GM12878 (cell line): ENCODE data around the gene HMGN4. TPM values are rescaled to one million over a fixed set of nuclear protein-coding genes. Genes with fewer than 3 reads are reported as not detected.

Source experiments
- EP300 ChIP-seq, 2 experiments: fragments of 150-350 bp in 1 of 2; IDR thresholded peaks; 2 replicates each; pipeline ENCODE4 v1.6.1; 2011 to 2012; ENCODE audit warnings: low read depth in 2 of 2, low read length in 2 of 2, borderline replicate concordance in 1 of 2, improper control_type of control experiment in 1 of 2, inconsistent platforms in 1 of 2; ENCODE audit not compliant: control insufficient read depth in 1 of 2
- IKZF2 ChIP-seq, 2 experiments: fragments of 450-650 bp; IDR thresholded peaks; 2 replicates each; pipeline ENCODE4 v1.6.1; 2017; ENCODE audit warnings: mild to moderate bottlenecking in 2 of 2, moderate library complexity in 2 of 2
- IRF4 ChIP-seq: IDR thresholded peaks from 2 replicates; pipeline ENCODE4 v1.6.1; 2011; ENCODE audit warnings: low read depth, low read length
- MTA3 ChIP-seq: IDR thresholded peaks from 2 replicates; pipeline ENCODE4 v1.6.1; 2012; ENCODE audit warnings: low read length, inconsistent platforms, borderline replicate concordance
- NFYB ChIP-seq: IDR thresholded peaks from 2 replicates; pipeline ENCODE4 v1.6.1; 2011; ENCODE audit warnings: low read depth, mild to moderate bottlenecking, low read length, improper control_type of control experiment, moderate library complexity; ENCODE audit not compliant: insufficient read depth
- PAX5 ChIP-seq: IDR thresholded peaks from 2 replicates; pipeline ENCODE4 v1.6.1; 2011; ENCODE audit warnings: low read depth, low read length, borderline replicate concordance
- POLR2A ChIP-seq: IDR thresholded peaks from 2 replicates; pipeline ENCODE4 v1.6.1; 2011; ENCODE audit warnings: low read depth, mild to moderate bottlenecking, low read length
- RB1 ChIP-seq: fragments of 450-650 bp; formaldehyde crosslinking; IDR thresholded peaks from 2 replicates; pipeline ENCODE4 v1.6.1; 2017; ENCODE audit warnings: mild to moderate bottlenecking, borderline replicate concordance
- RBBP5 ChIP-seq: fragments of 200-600 bp; sonication (generic); conservative IDR thresholded peaks from 2 replicates; pipeline ENCODE4 v1.6.1; 2016
- SIN3A ChIP-seq: IDR thresholded peaks from 2 replicates; pipeline ENCODE4 v1.6.1; 2012; ENCODE audit warnings: low read depth, low read length, improper control_type of control experiment
- TARDBP ChIP-seq: IDR thresholded peaks from 2 replicates; pipeline ENCODE4 v1.6.1; 2016; ENCODE audit warnings: borderline replicate concordance
- USF2 ChIP-seq: IDR thresholded peaks from 2 replicates; pipeline ENCODE4 v1.6.1; 2011; ENCODE audit warnings: low read depth, low read length, improper control_type of control experiment, borderline replicate concordance
- ZBTB40 ChIP-seq: fragments of 450-650 bp; IDR thresholded peaks from 2 replicates; pipeline ENCODE4 v1.6.1; 2016; ENCODE audit warnings: mild to moderate bottlenecking, moderate library complexity, borderline replicate concordance
- ZSCAN29 ChIP-seq: fragments of 450-650 bp; IDR thresholded peaks from 2 replicates; pipeline ENCODE4 v1.6.1; 2017; ENCODE audit warnings: mild to moderate bottlenecking, moderate library complexity
- polyA plus RNA-seq, 11 experiments: library from polyadenylated mRNA; depleted of rRNA in 4 of 11; unstranded in 6 of 11; stranded (reverse) in 5 of 11; fragments of >200 nt; fragmentation: Nextera tagmentation in 4 of 11; fragmentation: Illumina TruSeq in 1 of 11; extraction: Ambion mirVana in 4 of 11; extraction: Trizol in 1 of 11; gene quantifications; 1 replicate in 1 of 11; 2 replicates in 10 of 11; pipeline versions ENCODE4 v1.2.1 to v1.2.3, GENCODE V29; 2011 to 2016; ENCODE audit warnings: inconsistent platforms in 2 of 11, missing spikeins in 2 of 11, low read depth in 1 of 11
- total RNA-seq, 4 experiments: library from RNA; depleted of rRNA in 3 of 4; stranded (reverse); fragments of >200 nt in 3 of 4; fragmentation: Illumina TruSeq in 1 of 4; extraction: Trizol in 1 of 4; gene quantifications; 2 replicates each; pipeline versions ENCODE4 v1.2.1 to v1.2.3, GENCODE V29; 2013 to 2021

HMGN4 gene
- total and polyA plus RNA-seq, 10 of the 15 experiments (the other 5 are each of a cell fraction or from before 2014, with no cell fraction given): 26.7 to 99.1 (median 76.7) TPM

GRCh38 chr6:26571592-26572296, 33.6 kb downstream of the HMGN4 start (continued):
- TF ChIP-seq POLR2A: 0 out of 2 replicates have a peak, but pooled peaks have one; percentile 19
- TF ChIP-seq MTA3: no peak
- TF ChIP-seq USF2: no peak
- TF ChIP-seq NFYB: peak; percentile 42; the same call in 1 of the 2 replicates
- peak; percentile 75; the same call in 1 of the 2 replicates for TF ChIP-seq ZBTB40
- TF ChIP-seq EP300 (IDR thresholded peaks at IDR 0.05; ENCODE audit: borderline replicate concordance in 1 of 2, control insufficient read depth in 1 of 2, low read depth in 2 of 2, low read length in 2 of 2): peak in 1 of 2 experiments; percentile 61; a peak in 1 of 4 replicates
- TF ChIP-seq PAX5: 0 out of 2 replicates have a peak, but pooled peaks have one; percentile 4
- peak; percentile 83 to 88; a peak in 3 of 4 replicates for TF ChIP-seq IKZF2 (IDR thresholded peaks at IDR 0.05)
- TF ChIP-seq TARDBP: peak; percentile 90
- TF ChIP-seq RBBP5: no peak
- peak; percentile 92 for TF ChIP-seq ZSCAN29
- no peak for TF ChIP-seq RB1
- 0 out of 2 replicates have a peak, but pooled peaks have one; percentile 49 for TF ChIP-seq IRF4
- TF ChIP-seq SIN3A: no peak
- TF ChIP-seq, all 136 proteins: peak for 31
